Measurements from ENCODE around the gene FAM222A.
A peak's percentile ranks its signal among the peaks of the same experiment; 100 is the strongest.

The FAM222A gene

GRCh38 chr12:109714141-109714912 lies 702 bp downstream of the FAM222A start:
- DNase-seq = peak; percentile 56

- no peak for DNase-seq
Observed at GRCh38 chr12:109714913-109715244, 1.3 kb downstream of the FAM222A start.

DNA sequence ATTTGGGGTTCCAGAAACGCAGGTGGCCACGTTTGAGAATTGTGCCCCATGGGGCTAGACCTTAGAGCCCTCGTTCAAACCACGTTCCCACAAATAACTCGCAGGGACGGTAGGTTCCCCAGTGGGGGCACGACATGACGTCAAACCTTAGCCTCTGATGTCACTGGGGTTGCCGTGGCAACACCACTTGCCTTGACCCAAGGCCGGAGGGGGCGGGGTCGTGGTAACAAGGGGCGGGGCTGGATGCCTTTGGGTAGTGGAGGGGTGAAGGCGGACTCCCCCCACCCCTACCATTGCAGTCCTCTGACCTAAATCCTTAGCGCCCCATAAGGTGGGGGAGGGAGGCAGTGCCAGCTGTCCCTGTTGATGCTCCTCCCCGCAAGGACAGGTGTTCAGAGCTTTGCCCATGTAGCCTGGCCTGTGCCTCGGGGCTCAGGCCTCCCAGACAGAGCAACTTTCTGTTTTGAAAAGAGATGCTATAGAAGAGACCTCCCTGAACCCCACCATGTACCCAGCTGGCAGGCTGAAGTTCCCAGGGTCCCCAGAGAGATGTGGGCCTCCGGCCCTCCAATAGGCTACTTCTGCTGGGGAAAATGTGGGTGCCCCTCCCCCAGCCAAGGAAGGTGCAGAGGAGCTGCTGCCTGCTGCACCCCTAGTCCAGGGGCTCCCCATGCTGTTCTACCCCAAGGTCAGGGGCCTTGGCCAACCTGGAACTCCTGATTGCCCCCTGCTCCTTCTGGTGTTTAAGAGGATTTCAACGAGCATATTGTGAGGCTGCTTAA lies 1.9 kb downstream of the FAM222A start:
- DNase-seq = no peak

DNA sequence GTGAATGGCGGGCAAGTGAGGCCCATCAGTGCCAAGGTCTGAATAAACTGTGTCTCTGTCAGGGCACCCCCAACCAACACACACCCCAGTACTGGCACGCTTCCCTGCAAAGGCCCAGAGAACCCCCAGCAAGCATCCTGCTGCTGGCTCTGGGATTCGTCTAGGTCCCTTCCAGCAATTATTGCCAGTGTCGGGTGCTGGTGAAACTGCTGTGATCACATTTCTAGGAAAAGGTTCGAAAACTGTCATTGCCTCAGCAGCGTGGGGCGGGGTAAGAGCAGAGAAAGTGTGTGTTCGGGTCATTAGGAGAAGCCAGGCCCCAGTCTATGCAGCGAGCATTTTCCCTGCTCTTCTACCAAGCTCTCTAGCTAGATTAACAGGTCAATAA lies 2.5 kb downstream of the FAM222A start:
- DNase-seq = no peak

DNA sequence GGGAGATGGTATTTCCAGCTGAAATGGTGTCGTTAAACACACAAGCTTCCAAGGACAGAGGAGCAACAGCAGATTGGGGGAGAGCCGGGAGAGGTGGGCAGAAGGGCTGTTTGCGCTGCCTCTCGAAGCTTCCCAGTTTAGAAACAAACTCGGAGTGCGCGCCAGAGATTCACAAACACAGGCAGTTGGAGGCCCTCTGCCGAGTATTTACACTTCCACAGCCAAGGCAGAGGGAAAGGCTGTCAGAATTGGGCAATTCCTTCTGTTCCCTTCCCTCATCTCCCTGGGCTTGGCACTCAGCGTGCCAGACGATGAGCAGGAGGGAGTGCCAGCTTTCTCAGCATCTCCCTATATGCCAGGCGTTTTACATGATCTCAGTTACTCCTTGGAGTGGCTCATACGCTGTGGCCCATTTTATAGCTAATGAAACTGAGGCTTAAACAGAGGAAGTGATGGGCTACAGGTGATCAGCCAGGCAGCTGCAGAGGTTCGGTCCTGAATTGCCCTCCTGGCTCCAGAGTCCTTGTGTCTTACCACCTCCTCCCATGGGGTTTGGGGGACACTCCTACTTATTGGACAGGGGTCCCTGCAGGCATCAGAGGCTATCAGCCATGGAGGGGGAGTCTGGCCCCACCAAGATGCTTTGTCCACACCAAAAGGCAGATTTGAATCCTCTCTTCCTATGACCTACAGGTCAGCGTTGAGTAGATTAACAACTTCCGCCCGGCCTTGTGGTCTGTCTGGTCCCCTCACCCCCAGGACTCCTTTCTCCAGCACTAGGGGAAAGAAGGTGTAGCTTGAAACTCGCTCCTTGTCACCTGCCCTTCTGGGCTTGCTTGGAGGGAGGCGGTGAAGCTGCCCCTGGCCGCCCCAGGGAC lies 3.1 kb downstream of the FAM222A start:
- no peak for DNase-seq

- no peak for DNase-seq
Observed at GRCh38 chr12:109717390-109718357, 4.0 kb downstream of the FAM222A start.

- DNase-seq = no peak
Observed at GRCh38 chr12:109718390-109718789, 4.8 kb downstream of the FAM222A start.

- DNase-seq = no peak
Observed at GRCh38 chr12:109719123-109720022, 5.7 kb downstream of the FAM222A start.

DNA sequence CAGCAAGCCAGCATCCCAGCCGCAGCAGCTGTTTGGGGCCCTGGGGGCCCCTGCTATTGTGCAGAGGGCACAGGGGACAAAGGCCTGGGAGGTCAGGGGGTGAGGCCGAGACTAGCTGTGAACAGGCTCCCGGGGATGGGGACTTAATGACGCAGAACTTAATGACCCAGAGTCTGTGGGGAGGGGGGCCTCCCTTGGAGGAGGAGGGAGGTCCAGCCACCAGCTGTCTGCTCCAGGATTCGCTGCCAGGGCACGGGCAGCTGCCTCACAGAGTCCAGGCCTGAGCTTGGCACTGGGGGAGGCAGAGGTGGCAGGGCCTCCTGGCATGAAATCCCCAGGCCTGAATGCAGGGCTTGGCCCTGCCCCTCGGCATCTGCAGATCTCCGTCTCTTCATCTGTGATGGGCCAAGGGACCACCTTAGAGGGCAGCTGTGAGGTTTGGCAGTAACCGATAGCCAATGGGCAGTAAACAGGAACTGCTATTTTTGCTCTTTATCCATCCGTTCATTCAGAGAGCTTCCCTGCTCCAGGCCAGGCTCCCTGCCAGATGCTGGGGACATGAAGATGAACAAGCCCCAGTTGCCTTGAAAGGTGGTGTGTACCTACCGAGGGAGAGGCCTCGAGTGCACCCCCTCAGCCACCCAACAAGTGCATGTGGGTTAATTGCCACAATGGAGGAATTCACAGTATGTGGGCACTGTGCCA lies 6.7 kb downstream of the FAM222A start:
- no peak for DNase-seq

DNA sequence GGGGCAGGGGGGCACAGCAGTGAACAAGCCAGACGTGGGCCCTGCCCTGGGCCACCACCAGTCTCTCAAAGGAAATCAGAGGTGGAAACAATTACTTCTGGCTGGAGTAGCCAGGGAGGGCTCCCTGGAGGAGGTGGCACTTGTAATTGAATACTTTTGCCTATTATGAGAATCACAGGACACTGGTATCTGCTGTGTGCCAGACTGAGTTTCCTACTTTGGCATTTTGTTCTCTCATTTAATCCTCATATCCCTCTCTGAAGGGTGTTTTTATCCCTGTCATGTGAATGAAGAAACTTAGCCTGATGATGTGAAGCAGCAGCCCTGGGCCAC lies 7.2 kb downstream of the FAM222A start:
- no peak for DNase-seq

GRCh38 chr12:109721276-109721675 lies 7.7 kb downstream of the FAM222A start:
- no peak for DNase-seq

GRCh38 chr12:109722022-109722720 lies 8.5 kb downstream of the FAM222A start:
- no peak for DNase-seq

- no peak for DNase-seq
Observed at GRCh38 chr12:109722721-109723094, 9.1 kb downstream of the FAM222A start.

GRCh38 chr12:109723311-109723881 lies 9.8 kb downstream of the FAM222A start:
- DNase-seq = no peak

- no peak for DNase-seq
Observed at GRCh38 chr12:109724321-109724892, 10.8 kb downstream of the FAM222A start.

GRCh38 chr12:109725321-109726105 lies 11.9 kb downstream of the FAM222A start:
- no peak for DNase-seq

DNA sequence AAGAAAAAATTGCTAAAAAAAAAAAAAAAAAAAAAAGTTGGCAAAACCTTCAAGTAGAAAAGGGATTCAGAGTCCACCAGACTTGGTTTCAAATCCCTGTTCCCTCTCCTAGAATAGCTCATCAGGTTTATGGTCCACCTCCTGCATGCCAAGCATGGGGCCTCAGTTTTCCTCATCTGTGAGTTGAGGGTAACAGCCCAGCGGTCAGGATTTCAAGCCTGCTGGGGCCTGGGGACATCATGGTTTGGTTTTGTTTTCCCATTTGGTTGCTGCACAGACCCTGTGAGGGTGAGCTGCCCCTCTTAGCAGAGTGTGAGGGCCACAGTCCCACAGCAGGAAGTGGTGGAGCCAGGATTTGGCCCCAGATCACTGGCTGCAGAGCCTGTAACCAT lies 12.5 kb downstream of the FAM222A start:
- no peak for DNase-seq

DNA sequence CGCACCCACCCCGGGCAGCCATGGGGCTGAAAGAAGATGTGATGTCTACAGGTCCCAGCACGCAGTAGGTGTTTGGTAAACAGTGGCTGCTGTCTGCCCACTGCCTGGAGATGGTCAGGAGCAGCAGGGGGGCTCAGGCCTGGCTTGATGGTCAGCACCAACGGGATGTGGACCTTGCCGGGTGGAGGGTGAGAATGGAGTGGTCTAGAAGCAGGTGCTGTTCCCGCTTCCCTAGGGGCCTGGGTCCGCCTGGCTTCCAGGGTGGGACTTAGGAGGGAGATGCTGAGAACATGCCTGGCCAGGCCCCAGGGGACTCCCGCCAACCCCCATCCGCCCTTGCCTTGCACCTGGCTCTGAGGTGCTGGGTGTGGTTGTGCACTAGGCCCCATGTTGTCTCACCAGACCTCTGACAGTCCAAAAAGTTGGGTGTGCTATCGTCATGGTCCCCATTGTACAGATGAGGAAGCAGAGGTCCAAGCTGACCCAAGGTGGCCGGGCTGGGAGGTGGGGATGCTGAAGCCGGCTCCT lies 12.9 kb downstream of the FAM222A start:
- DNase-seq = no peak
